ENCODE data around the gene MKLN1.
"Not testable (repeated sequence)": the region's sequence is repeated elsewhere in the genome, so short reads cannot be mapped to it uniquely, and the experiment has no call there.

The MKLN1 gene

DNA sequence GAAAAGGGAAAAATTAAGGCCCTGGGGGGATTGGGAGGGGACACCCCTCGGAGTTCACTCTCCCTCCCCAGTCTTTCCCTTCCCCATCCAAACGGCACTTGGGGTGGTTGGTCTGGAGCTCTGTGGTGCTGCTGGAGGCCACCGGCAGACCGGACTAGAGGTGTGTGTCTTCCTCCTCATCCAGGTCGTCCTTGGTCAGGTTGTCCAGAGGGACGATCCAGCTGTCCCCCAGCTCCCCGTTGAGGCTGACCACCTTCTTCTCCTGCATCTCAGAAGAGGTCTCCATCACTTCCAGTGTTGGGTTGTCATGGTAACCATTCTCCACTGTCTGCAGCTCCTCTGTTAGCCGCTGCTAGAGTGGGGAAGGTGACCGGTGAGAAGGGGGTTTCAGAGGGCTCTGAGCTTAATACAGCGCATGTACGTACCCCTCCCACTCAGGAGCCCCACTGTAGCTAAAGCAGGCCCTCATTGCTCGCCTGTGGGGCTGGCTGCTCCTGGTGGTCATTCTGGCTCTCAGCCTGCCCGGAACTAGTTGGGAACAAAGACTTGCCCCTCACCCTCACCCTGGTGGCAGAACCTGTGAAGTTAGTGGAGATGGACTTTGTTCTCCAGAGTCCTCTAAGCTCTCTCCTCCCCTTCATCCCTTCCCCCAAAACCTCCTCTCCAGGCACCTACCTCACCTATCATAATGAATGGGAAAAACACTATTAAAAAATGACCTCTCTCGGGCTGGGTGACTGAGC is 176.7 kb downstream of the MKLN1 start:
- no peak for ATAC-seq (ENCODE audit: low read depth)
- peaks cover 8% of the 10 kb centered on the region for H3K4me1 Mint-ChIP-seq
- no peaks in the 10 kb centered on the region for H3K9me3 Mint-ChIP-seq
- no peak overlapping the region for H3K4me3 Mint-ChIP-seq
- no peak overlapping the region for H3K27ac Mint-ChIP-seq
- H3K36me3 Mint-ChIP-seq: peaks cover 4% of the 10 kb centered on the region
- H3K27me3 Mint-ChIP-seq: no peaks in the 10 kb centered on the region
- DNase-seq (ENCODE audit: low spot score in 2 of 2): no peak

GRCh38 chr7:131505037-131505620 is 177.5 kb downstream of the MKLN1 start:
- not testable (repeated sequence) for H3K4me3 Mint-ChIP-seq; H3K27me3 Mint-ChIP-seq; ATAC-seq (ENCODE audit: low read depth); H3K36me3 Mint-ChIP-seq; H3K9me3 Mint-ChIP-seq; H3K4me1 Mint-ChIP-seq; H3K27ac Mint-ChIP-seq; DNase-seq (ENCODE audit: low spot score in 2 of 2)

- ATAC-seq (ENCODE audit: low read depth): no peak
- H3K9me3 Mint-ChIP-seq: no peaks in the 10 kb centered on the region
- DNase-seq (ENCODE audit: low spot score in 2 of 2): no peak
- H3K27me3 Mint-ChIP-seq: no peaks in the 10 kb centered on the region
- no peak overlapping the region for H3K27ac Mint-ChIP-seq
- H3K4me3 Mint-ChIP-seq: no peak overlapping the region
- H3K4me1 Mint-ChIP-seq: peaks cover 8% of the 10 kb centered on the region
- H3K36me3 Mint-ChIP-seq: peaks cover 4% of the 10 kb centered on the region
Observed at GRCh38 chr7:131505636-131506557, 178.2 kb downstream of the MKLN1 start.

- Mint-ChIP-seq H3K36me3 (peaks cover 4% of the 10 kb centered on the region), H3K27ac (no peak overlapping the region), H3K9me3 (no peaks in the 10 kb centered on the region), H3K27me3 (no peaks in the 10 kb centered on the region), H3K4me3 (no peak overlapping the region), H3K4me1 (peaks cover 8% of the 10 kb centered on the region)
- DNase-seq (ENCODE audit: low spot score in 2 of 2) (no peak), ATAC-seq (ENCODE audit: low read depth) (no peak)
Observed at GRCh38 chr7:131506597-131506996, 178.9 kb downstream of the MKLN1 start.

- Mint-ChIP-seq H3K36me3 (peaks cover 4% of the 10 kb centered on the region), H3K9me3 (no peaks in the 10 kb centered on the region), H3K27me3 (no peaks in the 10 kb centered on the region), H3K4me3 (no peak overlapping the region), H3K4me1 (peaks cover 13% of the 10 kb centered on the region), H3K27ac (no peak overlapping the region)
- ATAC-seq (ENCODE audit: low read depth) (peak; percentile 95), DNase-seq (ENCODE audit: low spot score in 2 of 2) (peak; percentile 80)
Observed at GRCh38 chr7:131507592-131508331, 180.1 kb downstream of the MKLN1 start.

DNA sequence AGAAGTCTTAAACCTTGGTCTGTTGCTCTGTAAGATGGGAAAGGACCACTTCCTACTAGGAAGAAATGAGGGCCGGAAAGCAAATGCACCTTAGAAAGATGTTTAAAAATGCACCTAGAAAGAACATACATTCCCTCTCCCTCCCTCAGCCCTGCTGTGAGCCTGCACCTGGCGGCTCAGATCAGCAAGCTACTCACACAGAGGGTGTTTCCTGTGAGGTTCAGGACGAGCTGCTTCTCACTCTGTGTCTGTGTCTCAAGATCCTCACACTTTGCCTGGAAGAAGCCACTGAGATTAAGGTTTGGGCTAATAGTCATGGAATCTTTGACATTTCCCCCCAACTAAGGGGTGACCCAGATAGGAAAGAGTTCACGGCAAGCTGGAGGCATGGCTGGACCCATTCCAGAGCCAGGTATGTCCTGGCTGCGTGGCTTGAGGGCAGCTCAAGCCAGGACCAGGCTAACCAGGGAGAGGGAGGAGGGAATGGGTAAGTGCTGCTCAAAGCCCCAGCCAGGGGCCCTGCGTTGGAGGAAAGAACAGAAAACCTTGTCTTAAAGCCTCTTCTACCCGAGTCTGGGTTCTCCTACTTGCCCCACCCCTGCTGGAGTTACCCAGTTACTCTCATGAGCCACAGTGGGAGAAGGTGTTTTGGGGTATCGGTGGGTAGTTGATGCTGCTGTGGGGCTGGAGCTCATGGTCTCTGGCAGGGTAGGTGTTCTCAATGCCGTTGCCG is 181.2 kb downstream of the MKLN1 start:
- peaks cover 20% of the 10 kb centered on the region for H3K4me1 Mint-ChIP-seq
- peaks cover 4% of the 10 kb centered on the region for H3K36me3 Mint-ChIP-seq
- no peak overlapping the region for H3K27ac Mint-ChIP-seq
- no peaks in the 10 kb centered on the region for H3K9me3 Mint-ChIP-seq
- DNase-seq (ENCODE audit: low spot score in 2 of 2): no peak
- no peaks in the 10 kb centered on the region for H3K27me3 Mint-ChIP-seq
- no peak for ATAC-seq (ENCODE audit: low read depth)
- H3K4me3 Mint-ChIP-seq: no peak overlapping the region

DNA sequence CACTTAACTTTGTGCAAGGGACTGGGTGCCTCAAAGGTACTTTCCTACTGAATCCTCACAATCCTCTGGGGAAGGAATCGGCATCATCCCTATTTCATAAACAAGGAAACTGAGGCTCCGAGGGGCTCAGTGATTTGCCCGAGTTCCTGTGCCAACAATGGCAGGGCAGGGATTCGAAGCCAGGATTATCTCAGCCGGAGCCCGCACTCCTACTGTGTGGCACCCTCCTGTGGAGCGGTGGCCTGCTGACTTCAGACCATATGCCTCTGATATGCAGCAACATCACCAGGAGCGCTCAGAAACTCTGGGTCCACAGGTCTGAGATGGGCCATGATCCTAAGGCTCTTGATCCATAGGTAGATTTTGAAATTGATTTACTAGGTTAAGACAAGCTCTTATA is 182.1 kb downstream of the MKLN1 start:
- Mint-ChIP-seq H3K9me3 (no peaks in the 10 kb centered on the region), H3K4me1 (peaks cover 20% of the 10 kb centered on the region), H3K27me3 (no peaks in the 10 kb centered on the region), H3K36me3 (peaks cover 4% of the 10 kb centered on the region), H3K4me3 (no peak overlapping the region), H3K27ac (no peak overlapping the region)
- no peak for DNase-seq (ENCODE audit: low spot score in 2 of 2)
- ATAC-seq (ENCODE audit: low read depth): no peak

DNA sequence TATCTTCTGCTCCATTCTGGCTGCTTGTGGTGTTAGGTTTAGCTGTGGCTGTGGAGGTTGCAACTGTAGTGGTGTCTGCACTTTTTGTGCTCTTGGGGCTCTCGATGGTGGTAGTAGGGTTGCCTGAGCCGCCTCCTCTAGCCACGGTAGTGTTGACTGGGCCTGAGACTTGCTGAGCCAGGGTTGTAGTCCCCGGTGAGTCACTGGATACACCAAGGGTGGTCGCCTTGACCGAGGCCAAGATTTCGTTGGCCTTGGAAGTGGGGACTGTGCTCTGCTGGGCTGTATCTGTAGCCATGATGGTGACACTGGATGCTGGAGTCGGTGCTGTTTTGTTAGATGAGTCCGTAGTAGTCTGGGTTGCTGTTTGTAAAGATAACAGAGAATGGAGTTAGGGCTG is 183.4 kb downstream of the MKLN1 start:
- DNase-seq (ENCODE audit: low spot score in 2 of 2): no peak
- H3K36me3 Mint-ChIP-seq: peaks cover 4% of the 10 kb centered on the region
- no peak for ATAC-seq (ENCODE audit: low read depth)
- peaks cover 20% of the 10 kb centered on the region for H3K4me1 Mint-ChIP-seq
- no peaks in the 10 kb centered on the region for H3K9me3 Mint-ChIP-seq
- H3K27me3 Mint-ChIP-seq: no peaks in the 10 kb centered on the region
- no peak overlapping the region for H3K4me3 Mint-ChIP-seq
- H3K27ac Mint-ChIP-seq: no peak overlapping the region

DNA sequence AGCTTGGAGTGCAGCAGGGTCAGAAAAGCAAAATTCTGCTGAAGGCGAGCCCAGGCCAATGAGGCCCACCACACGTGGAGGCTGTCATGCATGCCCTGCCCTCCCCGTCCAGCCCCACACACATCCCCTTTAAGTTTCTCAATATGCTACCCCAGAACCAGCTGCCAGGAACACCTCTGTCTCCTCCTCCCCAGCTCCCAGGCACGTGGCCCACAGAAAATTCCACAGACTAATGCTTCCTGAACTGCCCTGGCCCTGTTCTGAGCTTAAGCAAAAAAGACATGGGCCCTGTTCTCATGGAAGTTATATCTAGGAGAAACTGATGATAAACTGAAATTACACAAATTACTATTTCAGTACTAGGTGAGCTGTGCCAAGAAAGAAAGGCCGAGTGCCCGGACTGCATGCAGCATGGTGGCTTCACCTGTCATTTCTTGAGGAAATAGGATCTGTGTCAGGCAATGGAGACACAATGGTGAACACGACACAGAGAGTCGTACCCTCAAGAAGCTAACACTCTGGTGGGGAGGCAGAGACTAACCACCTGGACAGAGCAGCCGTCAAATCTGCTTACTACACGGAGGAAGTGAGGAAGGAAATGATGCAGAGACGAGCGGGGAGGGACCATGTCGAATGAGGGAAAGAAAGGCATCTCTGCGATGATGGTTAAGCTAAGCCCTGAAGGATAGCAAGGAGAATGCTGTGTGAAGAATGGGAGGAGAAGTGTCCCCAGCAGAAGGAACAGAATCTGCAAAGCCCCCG is 184.3 kb downstream of the MKLN1 start:
- Mint-ChIP-seq H3K4me1 (peaks cover 20% of the 10 kb centered on the region), H3K36me3 (peaks cover 4% of the 10 kb centered on the region), H3K4me3 (no peak overlapping the region), H3K27ac (no peak overlapping the region), H3K27me3 (no peaks in the 10 kb centered on the region), H3K9me3 (no peaks in the 10 kb centered on the region)
- DNase-seq (ENCODE audit: low spot score in 2 of 2) (no peak), ATAC-seq (ENCODE audit: low read depth) (peak; percentile 18)

DNA sequence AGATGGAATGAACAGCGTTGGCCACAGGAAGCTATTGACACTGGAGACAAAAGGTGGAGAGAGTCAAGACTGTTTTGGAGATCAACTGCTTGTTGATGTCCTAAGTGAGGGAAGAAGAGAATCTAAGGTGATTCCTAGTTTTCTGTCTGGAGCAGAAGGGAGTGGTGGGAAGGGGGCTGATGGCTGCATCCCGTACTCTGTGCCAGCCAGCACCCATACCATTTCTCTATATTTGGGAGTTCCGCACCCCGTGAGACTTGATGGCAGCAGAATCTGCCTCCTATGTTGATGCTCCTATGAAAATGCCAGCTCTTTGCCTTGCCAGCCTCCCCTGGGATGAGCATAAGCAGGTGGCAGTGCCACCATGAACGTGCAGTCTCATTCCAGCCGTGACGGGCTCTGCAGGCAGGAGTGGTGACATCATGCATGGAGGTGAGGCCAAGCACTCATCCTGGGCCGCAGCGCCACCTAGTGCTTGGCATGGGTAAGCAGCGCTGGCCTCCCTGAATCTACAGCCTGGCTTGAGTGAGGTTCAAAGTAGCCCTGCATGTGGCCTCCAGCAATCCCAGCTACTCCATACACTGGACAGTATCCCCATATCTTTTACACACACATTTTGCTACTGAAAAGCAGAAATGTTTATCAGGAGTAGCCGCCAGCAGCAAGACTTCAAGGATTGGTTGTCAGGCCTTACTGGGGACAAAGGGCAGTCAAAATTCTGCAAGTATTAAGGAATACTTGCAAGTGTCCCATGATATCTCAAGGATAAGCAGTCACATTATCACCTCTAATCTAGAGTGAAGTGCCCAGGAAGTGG is 185.8 kb downstream of the MKLN1 start:
- no peaks in the 10 kb centered on the region for H3K27me3 Mint-ChIP-seq
- peaks cover 13% of the 10 kb centered on the region for H3K4me1 Mint-ChIP-seq
- peak; percentile 52 to 73 for DNase-seq (ENCODE audit: low spot score in 2 of 2)
- H3K36me3 Mint-ChIP-seq: peaks cover 4% of the 10 kb centered on the region
- H3K27ac Mint-ChIP-seq: no peak overlapping the region
- peak; percentile 97 for ATAC-seq (ENCODE audit: low read depth)
- H3K4me3 Mint-ChIP-seq: no peak overlapping the region
- H3K9me3 Mint-ChIP-seq: no peaks in the 10 kb centered on the region

DNA sequence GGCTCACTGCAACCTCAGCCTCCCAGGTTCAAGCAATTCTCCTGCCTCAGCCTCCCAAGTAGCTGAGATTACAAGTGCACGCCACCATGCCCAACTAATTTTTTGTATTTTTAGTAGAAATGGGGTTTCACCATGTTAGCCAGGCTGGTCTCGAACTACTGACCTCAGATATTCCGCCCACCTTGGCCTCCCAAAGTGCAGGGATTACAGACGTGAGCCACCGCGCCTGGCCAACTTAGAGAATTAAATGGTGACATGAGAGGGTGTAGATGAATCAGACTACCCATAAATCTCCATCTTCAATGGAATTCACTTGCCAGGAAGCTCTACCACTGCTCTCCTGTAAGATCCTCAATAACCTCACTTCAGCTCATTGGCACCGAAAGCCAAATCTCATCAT is 187.8 kb downstream of the MKLN1 start:
- H3K9me3 Mint-ChIP-seq; ATAC-seq (ENCODE audit: low read depth); H3K27ac Mint-ChIP-seq; H3K36me3 Mint-ChIP-seq; DNase-seq (ENCODE audit: low spot score in 2 of 2); H3K4me3 Mint-ChIP-seq; H3K27me3 Mint-ChIP-seq: not testable (repeated sequence)
- peaks cover 13% of the 10 kb centered on the region for H3K4me1 Mint-ChIP-seq

DNA sequence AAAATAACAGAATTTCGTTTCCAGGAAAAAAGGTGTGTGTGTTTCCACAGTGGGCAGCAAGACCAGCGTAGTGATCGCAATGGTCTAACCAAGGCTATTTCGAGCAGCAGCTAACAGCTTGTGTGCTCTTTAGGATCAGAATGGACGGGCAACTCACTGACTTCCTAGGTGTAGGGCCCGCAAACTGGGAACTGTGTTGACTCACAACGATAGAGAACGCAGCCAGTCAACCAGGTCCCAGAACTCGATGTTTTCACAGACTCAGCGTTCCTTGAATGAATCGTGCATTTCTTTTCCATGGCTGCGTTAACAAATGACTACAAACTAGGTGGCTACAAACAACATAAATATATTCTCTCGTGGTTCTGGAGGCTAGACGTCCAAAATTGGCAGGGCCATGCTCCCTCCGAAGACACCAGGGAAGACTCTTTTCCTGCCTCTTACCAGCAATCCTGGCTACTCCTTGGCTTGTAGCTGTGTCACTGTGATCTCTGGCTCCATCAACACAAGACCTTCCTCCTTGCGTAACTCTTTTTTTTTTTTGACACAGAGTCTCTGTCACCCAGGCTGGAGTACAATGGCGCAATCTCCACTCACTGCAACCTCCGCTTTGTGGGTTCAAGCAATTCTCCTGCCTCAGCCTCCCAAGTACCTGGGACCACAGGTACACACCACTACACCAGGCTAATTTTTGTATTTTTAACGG is 189.7 kb downstream of the MKLN1 start:
- no peaks in the 10 kb centered on the region for H3K36me3 Mint-ChIP-seq
- H3K4me1 Mint-ChIP-seq: peaks cover 8% of the 10 kb centered on the region
- no peak overlapping the region for H3K27ac Mint-ChIP-seq
- no peaks in the 10 kb centered on the region for H3K9me3 Mint-ChIP-seq
- H3K27me3 Mint-ChIP-seq: no peaks in the 10 kb centered on the region
- DNase-seq (ENCODE audit: low spot score in 2 of 2): no peak
- no peak overlapping the region for H3K4me3 Mint-ChIP-seq
- ATAC-seq (ENCODE audit: low read depth): no peak

All from memory B cell (primary cell).